ENCODE measurements around the gene GSK3A.
"Not testable (repeated sequence)": the region's sequence is repeated elsewhere in the genome, so short reads cannot be mapped to it uniquely, and the experiment has no call there.

Gene GSK3A

DNA sequence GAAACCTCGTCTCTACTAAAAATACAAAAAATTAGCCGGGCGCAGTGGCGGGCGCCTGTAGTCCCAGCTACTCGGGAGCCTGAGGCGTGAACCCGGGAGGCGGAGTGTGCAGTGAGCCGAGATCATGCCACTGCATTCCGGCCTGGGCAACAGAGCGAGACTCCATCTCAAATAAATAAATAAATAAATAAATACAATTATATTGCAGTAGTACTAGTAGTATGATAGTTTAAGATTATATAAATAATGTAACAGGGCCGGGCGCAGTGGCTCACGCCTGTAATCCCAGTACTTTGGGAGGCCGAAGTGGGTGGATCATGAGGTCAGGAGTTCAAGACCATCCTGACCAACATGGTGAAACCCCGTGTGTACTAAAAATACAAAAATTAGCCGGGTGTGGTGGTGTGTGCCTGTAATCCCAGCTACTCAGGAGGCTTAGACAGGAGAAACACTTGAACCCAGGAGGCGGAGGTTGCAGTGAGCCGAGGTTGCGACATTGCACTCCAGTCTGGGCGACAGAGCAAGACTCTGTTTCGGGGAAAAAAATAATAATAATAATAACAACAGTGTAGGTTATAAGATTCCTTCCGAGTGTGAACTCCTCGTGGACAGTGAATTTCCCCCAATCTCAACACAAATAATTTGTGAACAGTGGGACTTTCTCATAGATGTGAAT lies 24.7 kb upstream of the GSK3A start:
- H3K27ac ChIP-seq (ENCODE audit: low read depth, low read length); H3K9ac ChIP-seq (ENCODE audit: low read length); H2AK5ac ChIP-seq (ENCODE audit: low read length); H2BK5ac ChIP-seq (ENCODE audit: low read depth, low read length, poor library complexity); H3K4me2 ChIP-seq (ENCODE audit: low read length); H4K12ac ChIP-seq (ENCODE audit: low read depth, low read length); H2BK120ac ChIP-seq (ENCODE audit: insufficient read depth, low read length, poor library complexity); H3K27me3 ChIP-seq (ENCODE audit: insufficient read depth, low read length); H4K91ac ChIP-seq (ENCODE audit: low read depth, low read length); H2AFZ ChIP-seq (ENCODE audit: insufficient read depth, low read length, poor library complexity); H4K8ac ChIP-seq (ENCODE audit: low read depth, low read length); H3K4ac ChIP-seq (ENCODE audit: low read depth, low read length); H3K23ac ChIP-seq (ENCODE audit: low read length); H3K9me3 ChIP-seq (ENCODE audit: insufficient read depth, low read depth, low read length); H3K79me2 ChIP-seq (ENCODE audit: control insufficient read depth, insufficient read depth, low read length, poor library complexity); H3K14ac ChIP-seq (ENCODE audit: low read length); H3K18ac ChIP-seq (ENCODE audit: low read length); H2BK12ac ChIP-seq (ENCODE audit: low read length); H3K36me3 ChIP-seq (ENCODE audit: control insufficient read depth in 1 of 2, insufficient read depth in 2 of 2, low read length in 2 of 2); DNase-seq; H3K4me3 ChIP-seq (ENCODE audit: low read depth, low read length): not testable (repeated sequence)
- H3K79me1 ChIP-seq (ENCODE audit: low read length): peaks cover 18% of the 10 kb centered on the region
- no CpG with 5 or more reads among the region's 25 CpGs for WGBS (ENCODE audit: extremely low coverage, insufficient coverage, insufficient read length)
- peaks cover 15 to 17% of the 10 kb centered on the region in 2 experiments for H3K4me1 ChIP-seq (ENCODE audit: control insufficient read depth in 1 of 2, insufficient read depth in 2 of 2, low read length in 2 of 2)

- not testable (repeated sequence) for H3K36me3 ChIP-seq (ENCODE audit: control insufficient read depth in 1 of 2, insufficient read depth in 2 of 2, low read length in 2 of 2); H2BK5ac ChIP-seq (ENCODE audit: low read depth, low read length, poor library complexity); DNase-seq; H3K23ac ChIP-seq (ENCODE audit: low read length); H3K27me3 ChIP-seq (ENCODE audit: insufficient read depth, low read length); H2AFZ ChIP-seq (ENCODE audit: insufficient read depth, low read length, poor library complexity); H2AK5ac ChIP-seq (ENCODE audit: low read length); H3K27ac ChIP-seq (ENCODE audit: low read depth, low read length); H3K9me3 ChIP-seq (ENCODE audit: insufficient read depth, low read depth, low read length); H4K8ac ChIP-seq (ENCODE audit: low read depth, low read length); H3K79me2 ChIP-seq (ENCODE audit: control insufficient read depth, insufficient read depth, low read length, poor library complexity); H3K14ac ChIP-seq (ENCODE audit: low read length); H3K9ac ChIP-seq (ENCODE audit: low read length); H3K4me3 ChIP-seq (ENCODE audit: low read depth, low read length); H3K4ac ChIP-seq (ENCODE audit: low read depth, low read length); H4K91ac ChIP-seq (ENCODE audit: low read depth, low read length); H4K12ac ChIP-seq (ENCODE audit: low read depth, low read length); H3K18ac ChIP-seq (ENCODE audit: low read length); H2BK12ac ChIP-seq (ENCODE audit: low read length); H2BK120ac ChIP-seq (ENCODE audit: insufficient read depth, low read length, poor library complexity); H3K4me2 ChIP-seq (ENCODE audit: low read length)
- H3K79me1 ChIP-seq (ENCODE audit: low read length): peaks cover 18% of the 10 kb centered on the region
- peaks cover 15 to 17% of the 10 kb centered on the region in 2 experiments for H3K4me1 ChIP-seq (ENCODE audit: control insufficient read depth in 1 of 2, insufficient read depth in 2 of 2, low read length in 2 of 2)
- WGBS (ENCODE audit: extremely low coverage, insufficient coverage, insufficient read length): no CpG with 5 or more reads among the region's 4 CpGs
Observed at GRCh38 chr19:42266105-42266504, 23.7 kb upstream of the GSK3A start.

GRCh38 chr19:42261763-42262162 lies 19.4 kb upstream of the GSK3A start:
- H3K79me2 ChIP-seq (ENCODE audit: control insufficient read depth, insufficient read depth, low read length, poor library complexity): no peaks in the 10 kb centered on the region
- no peak overlapping the region for H3K9ac ChIP-seq (ENCODE audit: low read length)
- H3K4me2 ChIP-seq (ENCODE audit: low read length): no peak overlapping the region
- H2BK12ac ChIP-seq (ENCODE audit: low read length): no peak overlapping the region
- no peak for DNase-seq
- no peak overlapping the region for H3K14ac ChIP-seq (ENCODE audit: low read length)
- H2BK5ac ChIP-seq (ENCODE audit: low read depth, low read length, poor library complexity): no peak overlapping the region
- no peak overlapping the region for H4K12ac ChIP-seq (ENCODE audit: low read depth, low read length)
- no peak overlapping the region for H4K91ac ChIP-seq (ENCODE audit: low read depth, low read length)
- H3K18ac ChIP-seq (ENCODE audit: low read length): no peak overlapping the region
- no peaks in the 10 kb centered on the region for H3K4me1 ChIP-seq (ENCODE audit: control insufficient read depth in 1 of 2, insufficient read depth in 2 of 2, low read length in 2 of 2)
- no peak overlapping the region for H4K8ac ChIP-seq (ENCODE audit: low read depth, low read length)
- WGBS (ENCODE audit: extremely low coverage, insufficient coverage, insufficient read length): no CpG with 5 or more reads among the region's 3 CpGs
- no peaks in the 10 kb centered on the region for H3K27me3 ChIP-seq (ENCODE audit: insufficient read depth, low read length)
- no peak overlapping the region for H2AK5ac ChIP-seq (ENCODE audit: low read length)
- no peak overlapping the region for H3K4ac ChIP-seq (ENCODE audit: low read depth, low read length)
- no peaks in the 10 kb centered on the region for H3K79me1 ChIP-seq (ENCODE audit: low read length)
- no peak overlapping the region for H3K4me3 ChIP-seq (ENCODE audit: low read depth, low read length)
- no peak overlapping the region for H3K27ac ChIP-seq (ENCODE audit: low read depth, low read length)
- H3K9me3 ChIP-seq (ENCODE audit: insufficient read depth, low read depth, low read length): no peaks in the 10 kb centered on the region
- no peak overlapping the region for H2AFZ ChIP-seq (ENCODE audit: insufficient read depth, low read length, poor library complexity)
- no peak overlapping the region for H2BK120ac ChIP-seq (ENCODE audit: insufficient read depth, low read length, poor library complexity)
- no peaks in the 10 kb centered on the region for H3K36me3 ChIP-seq (ENCODE audit: control insufficient read depth in 1 of 2, insufficient read depth in 2 of 2, low read length in 2 of 2)
- H3K23ac ChIP-seq (ENCODE audit: low read length): no peak overlapping the region

DNA sequence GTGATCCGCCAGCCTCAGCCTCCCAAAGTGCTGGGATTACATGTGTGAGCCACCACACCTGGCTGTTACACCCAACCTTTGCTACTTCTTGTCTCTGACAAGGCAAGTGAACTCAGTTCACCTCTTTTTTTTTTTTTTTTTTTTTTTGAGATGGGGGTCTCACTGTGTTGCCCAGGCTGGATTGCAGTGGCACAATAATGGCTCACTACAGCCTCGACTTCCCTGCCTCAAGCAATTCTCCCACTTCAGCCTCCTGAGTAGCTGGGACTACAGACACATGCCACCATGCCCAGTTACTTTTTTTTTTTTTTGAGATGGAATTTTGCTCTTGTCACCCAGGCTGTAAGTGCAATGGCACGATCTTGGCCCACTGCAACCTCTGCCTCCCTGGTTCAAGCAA lies 15.4 kb upstream of the GSK3A start:
- H3K4me2 ChIP-seq (ENCODE audit: low read length); H3K14ac ChIP-seq (ENCODE audit: low read length); H3K9me3 ChIP-seq (ENCODE audit: insufficient read depth, low read depth, low read length): not testable (repeated sequence)

More for the DNA sequence above, 15.4 kb upstream of the GSK3A start:
- H3K9ac ChIP-seq (ENCODE audit: low read length); H4K8ac ChIP-seq (ENCODE audit: low read depth, low read length); H2BK12ac ChIP-seq (ENCODE audit: low read length); H3K36me3 ChIP-seq (ENCODE audit: control insufficient read depth in 1 of 2, insufficient read depth in 2 of 2, low read length in 2 of 2); H4K12ac ChIP-seq (ENCODE audit: low read depth, low read length); H3K27ac ChIP-seq (ENCODE audit: low read depth, low read length); H2AK5ac ChIP-seq (ENCODE audit: low read length); DNase-seq; H2BK5ac ChIP-seq (ENCODE audit: low read depth, low read length, poor library complexity); H3K4ac ChIP-seq (ENCODE audit: low read depth, low read length); H4K91ac ChIP-seq (ENCODE audit: low read depth, low read length); H2AFZ ChIP-seq (ENCODE audit: insufficient read depth, low read length, poor library complexity); H2BK120ac ChIP-seq (ENCODE audit: insufficient read depth, low read length, poor library complexity); H3K4me1 ChIP-seq (ENCODE audit: control insufficient read depth in 1 of 2, insufficient read depth in 2 of 2, low read length in 2 of 2); H3K27me3 ChIP-seq (ENCODE audit: insufficient read depth, low read length); H3K23ac ChIP-seq (ENCODE audit: low read length); H3K18ac ChIP-seq (ENCODE audit: low read length); H3K4me3 ChIP-seq (ENCODE audit: low read depth, low read length): not testable (repeated sequence)
- WGBS (ENCODE audit: extremely low coverage, insufficient coverage, insufficient read length): no CpG with 5 or more reads among the region's 3 CpGs
- Histone ChIP-seq H3K79me1 (ENCODE audit: low read length) (peaks cover 26% of the 10 kb centered on the region), H3K79me2 (ENCODE audit: control insufficient read depth, insufficient read depth, low read length, poor library complexity) (peaks cover 19% of the 10 kb centered on the region)
